ENCODE results near the gene SERP2.

SERP2 gene

GRCh38 chr13:44359983-44360375 lies 13.6 kb upstream of the SERP2 start:
- H3K27me3 ChIP-seq (replicated peaks; ENCODE audit: control insufficient read depth, insufficient read depth, low read length): no peaks in the 10 kb centered on the region; the same call in 1 of the 2 replicates
- no peaks in the 10 kb centered on the region for H3K36me3 ChIP-seq (ENCODE audit: control insufficient read depth, insufficient read depth, low read length)
- no peak for DNase-seq (ENCODE audit: extremely low read depth, insufficient read length)
- H3K4me3 ChIP-seq (replicated peaks; ENCODE audit: low read depth, low read length): no peak overlapping the region
- no peak for TF ChIP-seq CTCF (IDR thresholded peaks at IDR 0.05; ENCODE audit: insufficient read depth, low read length, poor library complexity, severe bottlenecking)

- Histone ChIP-seq H3K27me3 (replicated peaks; ENCODE audit: control insufficient read depth, insufficient read depth, low read length) (no peaks in the 10 kb centered on the region; the same call in 1 of the 2 replicates), H3K4me3 (replicated peaks; ENCODE audit: low read depth, low read length) (no peak overlapping the region), H3K36me3 (ENCODE audit: control insufficient read depth, insufficient read depth, low read length) (no peaks in the 10 kb centered on the region)
- no peak for TF ChIP-seq CTCF (IDR thresholded peaks at IDR 0.05; ENCODE audit: insufficient read depth, low read length, poor library complexity, severe bottlenecking)
- DNase-seq (ENCODE audit: extremely low read depth, insufficient read length): no peak
Observed at GRCh38 chr13:44362394-44363040, 11.1 kb upstream of the SERP2 start.

- no peaks in the 10 kb centered on the region for H3K36me3 ChIP-seq (ENCODE audit: control insufficient read depth, insufficient read depth, low read length)
- DNase-seq (ENCODE audit: extremely low read depth, insufficient read length): no peak
- H3K27me3 ChIP-seq (replicated peaks; ENCODE audit: control insufficient read depth, insufficient read depth, low read length): no peaks in the 10 kb centered on the region; the same call in 1 of the 2 replicates
- H3K4me3 ChIP-seq (replicated peaks; ENCODE audit: low read depth, low read length): no peak overlapping the region
- no peak for TF ChIP-seq CTCF (IDR thresholded peaks at IDR 0.05; ENCODE audit: insufficient read depth, low read length, poor library complexity, severe bottlenecking)
Observed at GRCh38 chr13:44363631-44364344, 9.8 kb upstream of the SERP2 start.

- DNase-seq (ENCODE audit: extremely low read depth, insufficient read length): no peak
- Histone ChIP-seq H3K4me3 (replicated peaks; ENCODE audit: low read depth, low read length) (no peak overlapping the region), H3K36me3 (ENCODE audit: control insufficient read depth, insufficient read depth, low read length) (no peaks in the 10 kb centered on the region), H3K27me3 (replicated peaks; ENCODE audit: control insufficient read depth, insufficient read depth, low read length) (no peaks in the 10 kb centered on the region; the same call in 1 of the 2 replicates)
- no peak for TF ChIP-seq CTCF (IDR thresholded peaks at IDR 0.05; ENCODE audit: insufficient read depth, low read length, poor library complexity, severe bottlenecking)
Observed at GRCh38 chr13:44364345-44365000, 9.2 kb upstream of the SERP2 start.

- Histone ChIP-seq H3K4me3 (replicated peaks; ENCODE audit: low read depth, low read length) (no peak overlapping the region), H3K36me3 (ENCODE audit: control insufficient read depth, insufficient read depth, low read length) (no peaks in the 10 kb centered on the region), H3K27me3 (replicated peaks; ENCODE audit: control insufficient read depth, insufficient read depth, low read length) (no peaks in the 10 kb centered on the region; the same call in 1 of the 2 replicates)
- TF ChIP-seq CTCF (IDR thresholded peaks at IDR 0.05; ENCODE audit: insufficient read depth, low read length, poor library complexity, severe bottlenecking): no peak
- DNase-seq (ENCODE audit: extremely low read depth, insufficient read length): no peak
Observed at GRCh38 chr13:44365008-44365407, 8.6 kb upstream of the SERP2 start.
